H1 (cell line): ENCODE data around the gene ZGLP1. TPM values are rescaled to one million over a fixed set of nuclear protein-coding genes. Genes with fewer than 3 reads are reported as not detected.

ENCODE experiments used
- CTCF ChIA-PET: fragments of 300-600 bp; sonication (Branson Sonifier 250); formaldehyde crosslinking; loops from one replicate; lab custom pipeline; 2021; ENCODE audit not compliant: partially characterized antibody; lab: Charles Lee
- POLR2A ChIA-PET: fragments of 300-600 bp; sonication (Branson Sonifier 250); formaldehyde crosslinking; loops from one replicate; lab custom pipeline; 2021; ENCODE audit warnings: inconsistent platforms; ENCODE audit not compliant: partially characterized antibody; lab: Charles Lee
- DNase-seq, 2 experiments: peaks; one replicate each; pipeline versions ENCODE4 v3.0.0 to v3.0.0-alpha.2; 2010 to 2022; ENCODE audit warnings: low spot score in 2 of 2, low read depth in 1 of 2, mixed read lengths in 1 of 2
- FAIRE-seq: peaks from 2 replicates; lab custom pipeline; 2011; peaks lifted over from hg19 to GRCh38; lab: Jason Lieb, UNC
- H2AFZ ChIP-seq: 2 replicates; pipeline ENCODE4 v1.8.1; 2012; ENCODE audit warnings: low read length, inconsistent platforms
- H2AK5ac ChIP-seq: 2 replicates; pipeline ENCODE4 v1.6.1; 2013; ENCODE audit warnings: low read depth, low read length
- H2BK120ac ChIP-seq: replicated peaks from 2 replicates; pipeline ENCODE3; 2013; ENCODE audit warnings: low read depth, low read length, inconsistent platforms
- H2BK12ac ChIP-seq: 2 replicates; pipeline ENCODE4 v1.6.1; 2013; ENCODE audit warnings: low read depth, low read length
- H2BK15ac ChIP-seq: 2 replicates; pipeline ENCODE4 v1.6.1; 2013; ENCODE audit warnings: low read length
- H2BK20ac ChIP-seq: 2 replicates; pipeline ENCODE4 v1.6.1; 2013; ENCODE audit warnings: low read length
- H2BK5ac ChIP-seq: 2 replicates; pipeline ENCODE4 v1.6.1; 2013; ENCODE audit warnings: low read depth, low read length
- H3K14ac ChIP-seq: 2 replicates; pipeline ENCODE4 v1.6.1; 2013; ENCODE audit warnings: inconsistent platforms; ENCODE audit not compliant: insufficient read length
- H3K18ac ChIP-seq: 2 replicates; pipeline ENCODE4 v1.6.1; 2013; ENCODE audit warnings: low read length; ENCODE audit errors: extremely low read depth
- H3K23ac ChIP-seq: 2 replicates; pipeline ENCODE4 v1.6.1; 2013; ENCODE audit warnings: inconsistent platforms; ENCODE audit not compliant: insufficient read length
- H3K23me2 ChIP-seq: 2 replicates; pipeline ENCODE4 v1.6.1; 2013; ENCODE audit warnings: low read depth, low read length
- H3K27ac ChIP-seq: 2 replicates; pipeline ENCODE4 v1.6.1; 2011; ENCODE audit warnings: low read depth, low read length, inconsistent platforms
- H3K27me3 ChIP-seq, 4 experiments: replicated peaks in 1 of 4; 1 replicate in 1 of 4; 2 replicates in 3 of 4; pipeline versions ENCODE4 v1.6.1 to v1.8.1; 2011 to 2013; ENCODE audit warnings: low read length in 3 of 4, mild to moderate bottlenecking in 3 of 4, inconsistent platforms in 2 of 4, mixed read lengths in 2 of 4, moderate library complexity in 1 of 4; ENCODE audit not compliant: control insufficient read depth in 3 of 4, insufficient read depth in 3 of 4; ENCODE audit errors: extremely low read depth in 1 of 4
- H3K36me3 ChIP-seq, 4 experiments: 2 replicates each; pipeline versions ENCODE4 v1.6.1 to v1.8.1; 2011 to 2013; ENCODE audit warnings: mild to moderate bottlenecking in 4 of 4, low read length in 3 of 4, moderate library complexity in 2 of 4, control low read depth in 1 of 4, inconsistent platforms in 1 of 4; ENCODE audit not compliant: insufficient read depth in 4 of 4, control insufficient read depth in 2 of 4
- H3K4ac ChIP-seq: replicated peaks from 2 replicates; pipeline ENCODE3; 2013; ENCODE audit warnings: low read length, low read depth, mixed read lengths, inconsistent platforms; ENCODE audit not compliant: insufficient read length
- H3K4me1 ChIP-seq, 4 experiments: replicated peaks in 1 of 4; 1 replicate in 1 of 4; 2 replicates in 3 of 4; pipeline versions ENCODE4 v1.6.1 to v1.8.1; 2011 to 2013; ENCODE audit warnings: low read length in 3 of 4, inconsistent platforms in 2 of 4, mixed read lengths in 1 of 4; ENCODE audit not compliant: insufficient read depth in 4 of 4, control insufficient read depth in 3 of 4
- H3K4me2 ChIP-seq, 2 experiments: 2 replicates each; pipeline versions ENCODE4 v1.6.1 to v1.8.1; 2011 to 2013; ENCODE audit warnings: low read depth in 2 of 2, low read length in 2 of 2, control low read depth in 1 of 2, inconsistent platforms in 1 of 2, mild to moderate bottlenecking in 1 of 2; ENCODE audit not compliant: insufficient read depth in 1 of 2
- H3K4me3 ChIP-seq, 4 experiments: fragments of 200-600, 300-600 bp in 1 of 4; sonication (generic), shearing (Covaris generic), sonication (Bioruptor Twin) in 1 of 4; 2 replicates each; pipeline versions ENCODE4 v1.5.1 to v1.8.1; 2011 to 2016; ENCODE audit warnings: low read length in 4 of 4, low read depth in 3 of 4, control low read depth in 2 of 4, inconsistent platforms in 2 of 4, mild to moderate bottlenecking in 2 of 4, mixed read lengths in 1 of 4, moderate library complexity in 1 of 4; ENCODE audit not compliant: insufficient read depth in 2 of 4; ENCODE audit errors: extremely low read depth in 1 of 4
- H3K56ac ChIP-seq: replicated peaks from 2 replicates; pipeline ENCODE3; 2013; ENCODE audit warnings: low read depth, mild to moderate bottlenecking, mixed read lengths, low read length, inconsistent platforms; ENCODE audit not compliant: insufficient read length
- H3K79me1 ChIP-seq: 2 replicates; pipeline ENCODE4 v1.6.1; 2013; ENCODE audit warnings: low read depth, low read length, control low read depth
- H3K79me2 ChIP-seq, 2 experiments: 2 replicates each; pipeline versions ENCODE4 v1.6.1 to v1.8.1; 2012 to 2013; ENCODE audit warnings: low read length in 2 of 2, mild to moderate bottlenecking in 2 of 2, inconsistent platforms in 1 of 2; ENCODE audit not compliant: insufficient read depth in 2 of 2, control insufficient read depth in 1 of 2
- H3K9ac ChIP-seq, 4 experiments: replicated peaks in 1 of 4; 1 replicate in 1 of 4; 2 replicates in 3 of 4; pipeline versions ENCODE4 v1.6.1 to v1.8.1; 2011 to 2013; ENCODE audit warnings: low read depth in 3 of 4, low read length in 3 of 4, control low read depth in 2 of 4, mild to moderate bottlenecking in 2 of 4, moderate library complexity in 2 of 4, inconsistent platforms in 1 of 4; ENCODE audit errors: extremely low read depth in 1 of 4
- H3K9me3 ChIP-seq, 2 experiments: 2 replicates each; pipeline versions ENCODE4 v1.6.1 to v1.8.1; 2012 to 2013; ENCODE audit warnings: mild to moderate bottlenecking in 2 of 2, moderate library complexity in 2 of 2, control low read depth in 1 of 2, inconsistent platforms in 1 of 2, low read depth in 1 of 2, low read length in 1 of 2, mixed read lengths in 1 of 2; ENCODE audit not compliant: insufficient read depth in 2 of 2
- H4K20me1 ChIP-seq, 2 experiments: replicated peaks in 1 of 2; 2 replicates each; pipeline versions ENCODE3 to v1.8.1; 2011 to 2013; ENCODE audit warnings: inconsistent platforms in 2 of 2, low read length in 2 of 2, mild to moderate bottlenecking in 1 of 2; ENCODE audit not compliant: insufficient read depth in 2 of 2, control insufficient read depth in 1 of 2
- H4K5ac ChIP-seq: 2 replicates; pipeline ENCODE4 v1.6.1; 2013; ENCODE audit warnings: low read length, low read depth, mixed read lengths, inconsistent platforms; ENCODE audit not compliant: insufficient read length
- H4K8ac ChIP-seq: 2 replicates; pipeline ENCODE4 v1.8.0; 2013; ENCODE audit warnings: mild to moderate bottlenecking, moderate library complexity, low read length, inconsistent platforms; ENCODE audit not compliant: insufficient read depth; ENCODE audit errors: extremely low read depth
- H4K91ac ChIP-seq: replicated peaks from 2 replicates; pipeline ENCODE3; 2013; ENCODE audit warnings: low read length, mixed read lengths, inconsistent platforms; ENCODE audit not compliant: insufficient read length
- ASH2L ChIP-seq: fragments of 200-600, 300-600 bp; sonication (generic); IDR thresholded peaks from one replicate; pipeline ENCODE4 v1.7.1; 2017; ENCODE audit warnings: low read length
- EGR1 ChIP-seq: IDR thresholded peaks from 2 replicates; pipeline ENCODE4 v1.6.1; 2011; ENCODE audit warnings: low read depth, low read length, borderline replicate concordance
- JUN ChIP-seq: IDR thresholded peaks from 2 replicates; pipeline ENCODE4 v1.6.1; 2011; ENCODE audit warnings: low read depth, mild to moderate bottlenecking, improper control_type of control experiment, low read length
- POLR2A ChIP-seq, 2 experiments: IDR thresholded peaks; 1 replicate in 1 of 2; 2 replicates in 1 of 2; pipeline ENCODE4 v1.6.1; 2011; ENCODE audit warnings: low read depth in 2 of 2, low read length in 2 of 2, mild to moderate bottlenecking in 2 of 2; ENCODE audit errors: control extremely low read depth in 1 of 2
- SIN3A ChIP-seq, 2 experiments: IDR thresholded peaks in 1 of 2; conservative IDR thresholded peaks in 1 of 2; 2 replicates each; pipeline ENCODE4 v1.6.1; 2011 to 2012; ENCODE audit warnings: low read length in 2 of 2, improper control_type of control experiment in 1 of 2, low read depth in 1 of 2, mild to moderate bottlenecking in 1 of 2
- TAF1 ChIP-seq: IDR thresholded peaks from 2 replicates; pipeline ENCODE4 v1.6.1; 2011; ENCODE audit warnings: mild to moderate bottlenecking, low read depth, low read length
- TBP ChIP-seq: IDR thresholded peaks from 2 replicates; pipeline ENCODE4 v1.6.1; 2011; ENCODE audit warnings: low read depth, low read length, improper control_type of control experiment
- ZNF274 ChIP-seq: IDR thresholded peaks from 2 replicates; pipeline ENCODE4 v1.7.0; 2012; ENCODE audit warnings: low read length, borderline replicate concordance; ENCODE audit errors: extremely low read depth
- WGBS, 2 experiments: shearing (Covaris generic) in 1 of 2; methylation state at CpG; one replicate each; pipeline versions ENCODE4 v1.1.6 to v1.1.7; 2013 to 2015; ENCODE audit warnings: low lambda C conversion rate in 2 of 2, mixed read lengths in 2 of 2, inconsistent platforms in 1 of 2, low coverage in 1 of 2, missing lambda C conversion rate in 1 of 2; ENCODE audit not compliant: insufficient replicate concordance in 2 of 2, insufficient coverage in 1 of 2, insufficient read length in 1 of 2; ENCODE audit errors: extremely low coverage in 1 of 2, missing lambda C conversion rate in 1 of 2; 5-methylcytosine and 5-hydroxymethylcytosine counted together
- polyA plus RNA-seq, 7 experiments: library from polyadenylated mRNA; depleted of rRNA in 3 of 7; stranded (reverse) in 5 of 7; unstranded in 2 of 7; fragments of >200 nt in 5 of 7; fragments of 200-250 nt in 2 of 7; gene quantifications; 1 replicate in 5 of 7; 2 replicates in 1 of 7; 4 replicates in 1 of 7; pipeline versions ENCODE4 v1.2.1 to v1.2.3, GENCODE V29; 2011 to 2013; ENCODE audit warnings: missing spikeins in 2 of 7, mixed read lengths in 2 of 7
- total RNA-seq: library from RNA; stranded (reverse); fragmentation: NEBNext Ultra II Directional; extraction: Animal tissue kit (Norgen Biotek cat#: 25700); gene quantifications from 2 replicates; pipeline ENCODE4 v1.2.1, GENCODE V29; 2021
- TF ChIP-seq, protein P1 (sequence below): IDR thresholded peaks from 2 replicates; pipeline ENCODE4 v1.6.1; 2011; ENCODE audit warnings: low read length, improper control_type of control experiment

Gene ZGLP1
- total and polyA plus RNA-seq, 2 of the 8 experiments (the other 6 are each of a cell fraction or from before 2014, with no cell fraction given) = 4.2 to 5.1 TPM

DNA sequence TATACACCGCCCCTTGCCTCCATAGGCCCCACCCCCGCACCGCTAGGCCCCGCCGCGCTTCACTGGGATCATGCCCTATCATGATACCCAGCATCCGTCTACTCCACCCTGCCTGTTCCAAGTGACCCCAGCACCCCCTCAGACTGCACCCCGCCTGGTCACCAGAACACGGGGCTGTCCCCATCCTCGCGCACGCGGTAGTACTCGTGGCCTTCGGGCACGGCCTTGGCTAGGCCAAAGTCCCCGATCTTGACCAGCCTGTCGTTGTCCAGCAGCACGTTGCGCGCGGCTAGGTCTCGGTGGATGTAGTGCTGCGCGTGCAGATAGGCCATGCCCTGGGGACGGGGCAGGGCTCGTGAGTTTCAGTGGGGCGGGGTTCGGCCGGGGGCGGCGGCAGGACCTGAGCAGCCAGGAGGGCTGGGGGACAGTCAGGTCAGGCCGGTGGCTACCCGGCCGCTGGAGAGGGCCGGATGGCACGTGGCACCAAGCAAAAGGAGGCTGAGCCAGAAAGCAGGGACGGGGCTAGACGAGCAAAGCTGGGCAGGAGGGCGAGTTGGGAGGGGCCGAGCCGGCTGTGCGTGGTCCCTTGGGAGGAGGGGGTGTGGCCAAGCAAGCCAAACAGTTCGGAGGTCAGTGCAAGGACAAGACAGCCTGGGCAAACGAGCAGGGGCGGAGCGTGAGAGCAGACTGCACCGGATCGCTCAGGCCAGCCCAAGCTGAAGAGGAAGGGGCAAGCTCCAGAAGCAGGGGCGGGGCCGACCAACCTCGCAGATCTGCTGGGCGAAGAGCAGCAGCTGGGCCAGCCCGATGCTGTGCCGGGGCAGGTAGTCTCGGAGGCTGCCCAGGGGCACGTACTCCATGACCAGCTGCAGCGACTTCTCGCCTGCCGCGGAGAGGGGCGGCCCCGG, 43.4 kb upstream of the ZGLP1 start:
- peak overlapping the region; percentile 94 for H3K18ac ChIP-seq
- peak overlapping the region; percentile 90 for H4K91ac ChIP-seq
- 0 out of 2 replicates have a peak overlapping the region, but pooled peaks have one; percentile 1 for H2AFZ ChIP-seq
- peak; percentile 74 for FAIRE-seq
- peak; percentile 90 to 96 for DNase-seq
- ChIA-PET CTCF (interaction anchor here (0.6 to 3.2 kb wide), 9 partner anchors 16 to 225 kb away, joined by 3 to 11 read pairs (median 4); partner anchors contain the start of genes ICAM5 and RAVER1), POLR2A (interaction anchor here (0.6 to 2.9 kb wide), 11 partner anchors 8 to 261 kb away, joined by 3 to 15 read pairs (median 5); partner anchors contain the start of genes ICAM1, ICAM5, MRPL4 and RAVER1)
- H3K56ac ChIP-seq = peak overlapping the region; percentile 88
- H2BK20ac ChIP-seq = no peak overlapping the region
- WGBS, 2 experiments = 5% methylated on average over 48 of the region's 63 CpGs; no CpG with 5 or more reads in 1 of the 2 experiments
- peak overlapping the region; percentile 61 to 69 (median 64) for H3K4me3 ChIP-seq
- H2BK15ac ChIP-seq = peak overlapping the region; percentile 93; the same call in 1 of the 2 replicates
- H3K79me1 ChIP-seq = no peaks in the 10 kb centered on the region
- H4K8ac ChIP-seq = peak overlapping the region; percentile 90; the same call in 1 of the 2 replicates
- H4K5ac ChIP-seq = peak overlapping the region; percentile 88
- no peaks in the 10 kb centered on the region for H3K9me3 ChIP-seq
- H2AK5ac ChIP-seq = no peak overlapping the region
- H3K27me3 ChIP-seq = no peaks in the 10 kb centered on the region
- no peak overlapping the region for H2BK120ac ChIP-seq
- peak overlapping the region; percentile 95 for H2BK5ac ChIP-seq
- peaks cover 0 to 11% (median 8%) of the 10 kb centered on the region in 4 experiments; a peak in 5 of 7 replicates for H3K4me1 ChIP-seq
- H3K14ac ChIP-seq = peak overlapping the region; percentile 62
- peaks cover 0 to 5% (median 2%) of the 10 kb centered on the region in 4 experiments; a peak in 2 of 8 replicates for H3K36me3 ChIP-seq
- H2BK12ac ChIP-seq = peak overlapping the region; percentile 45; the same call in 1 of the 2 replicates
- peak overlapping the region; percentile 97 for H3K4ac ChIP-seq
- H3K27ac ChIP-seq = peak overlapping the region; percentile 68
- no peaks in the 10 kb centered on the region for H3K79me2 ChIP-seq
- peak overlapping the region; percentile 15 to 72 (median 53) for H3K9ac ChIP-seq
- no peak overlapping the region for H3K23ac ChIP-seq
- peak overlapping the region; percentile 72 to 99 for H3K4me2 ChIP-seq
- peaks cover 18% of the 10 kb centered on the region for H3K23me2 ChIP-seq
- no peaks in the 10 kb centered on the region for H4K20me1 ChIP-seq
- TF ChIP-seq SIN3A (conservative IDR thresholded peaks at IDR 0.05 in 1 of 2, IDR thresholded peaks at IDR 0.05 in 1 of 2; ENCODE audit: low read depth in 1 of 2, low read length in 2 of 2) = peak in 1 of 2 experiments; percentile 64; a peak in 1 of 4 replicates
- no peak for TF ChIP-seq POLR2A (IDR thresholded peaks at IDR 0.05; ENCODE audit: control extremely low read depth in 1 of 2, low read depth in 2 of 2, low read length in 2 of 2)
- peak; percentile 22 for TF ChIP-seq ASH2L
- TF ChIP-seq JUN = no peak
- peak; percentile 61; the same call in 1 of the 2 replicates for TF ChIP-seq TAF1
- TF ChIP-seq EGR1 = peak; percentile 52; the same call in 1 of the 2 replicates
- TF ChIP-seq, protein P1, sequence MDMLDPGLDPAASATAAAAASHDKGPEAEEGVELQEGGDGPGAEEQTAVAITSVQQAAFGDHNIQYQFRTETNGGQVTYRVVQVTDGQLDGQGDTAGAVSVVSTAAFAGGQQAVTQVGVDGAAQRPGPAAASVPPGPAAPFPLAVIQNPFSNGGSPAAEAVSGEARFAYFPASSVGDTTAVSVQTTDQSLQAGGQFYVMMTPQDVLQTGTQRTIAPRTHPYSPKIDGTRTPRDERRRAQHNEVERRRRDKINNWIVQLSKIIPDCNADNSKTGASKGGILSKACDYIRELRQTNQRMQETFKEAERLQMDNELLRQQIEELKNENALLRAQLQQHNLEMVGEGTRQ = no peak
- TF ChIP-seq ZNF274 = no peak
- 0 out of 2 replicates have a peak, but pooled peaks have one; percentile 12 for TF ChIP-seq TBP
